Fibroblast of mammary gland (primary cell): ENCODE data around the gene SUPT3H.
A peak's percentile ranks its signal among the peaks of the same experiment; 100 is the strongest.

Source experiments
- DNase-seq: peaks from one replicate; pipeline ENCODE4 v3.0.0-alpha.2; 2010; ENCODE audit warnings: low read depth
- H3K4me3 ChIP-seq: 2 replicates; pipeline ENCODE4 v1.5.1; 2011; ENCODE audit warnings: low read depth, mild to moderate bottlenecking, low read length, moderate library complexity; ENCODE audit not compliant: control insufficient read depth
- TF ChIP-seq, protein P1 (sequence below): conservative IDR thresholded peaks from 2 replicates; pipeline ENCODE4 v1.5.1; 2011; ENCODE audit warnings: low read depth, low read length, inconsistent platforms; ENCODE audit not compliant: control insufficient read depth, insufficient read depth

Gene SUPT3H

DNA sequence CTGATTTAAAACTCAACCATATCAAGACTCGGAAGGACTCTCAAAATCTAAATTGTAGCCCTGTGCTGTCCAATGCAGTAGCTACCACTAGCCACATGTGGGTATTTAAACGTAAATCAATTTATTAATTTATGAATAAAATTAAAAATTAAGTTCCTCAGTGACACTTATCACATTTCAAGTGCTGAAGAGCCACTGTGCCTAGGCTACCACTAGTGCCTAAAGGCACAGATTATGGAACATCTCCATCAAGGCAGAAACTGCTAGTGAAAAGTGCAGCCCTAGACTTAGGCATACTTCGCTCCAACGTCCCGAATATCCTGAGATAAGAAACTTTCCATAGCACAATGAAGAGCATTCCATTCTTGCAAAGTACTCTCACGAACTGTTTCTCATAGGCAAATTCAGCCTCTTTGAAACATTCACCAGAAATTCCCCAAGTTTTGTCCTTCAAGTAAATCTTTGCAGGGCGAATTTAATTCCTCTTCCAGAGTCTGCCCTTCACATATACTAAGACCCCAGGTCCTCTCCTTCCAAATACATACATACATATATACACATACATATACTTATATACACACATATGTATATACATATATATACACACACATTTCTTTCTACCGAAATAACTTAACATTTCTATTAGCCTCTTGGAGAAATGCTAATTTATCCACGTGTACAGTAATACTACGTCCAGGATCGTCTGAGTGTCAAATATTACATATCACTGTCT lies 1.3 kb downstream of the SUPT3H start:
- peak overlapping the region; percentile 83 for H3K4me3 ChIP-seq
- peak; percentile 39 for DNase-seq
- TF ChIP-seq, protein P1, sequence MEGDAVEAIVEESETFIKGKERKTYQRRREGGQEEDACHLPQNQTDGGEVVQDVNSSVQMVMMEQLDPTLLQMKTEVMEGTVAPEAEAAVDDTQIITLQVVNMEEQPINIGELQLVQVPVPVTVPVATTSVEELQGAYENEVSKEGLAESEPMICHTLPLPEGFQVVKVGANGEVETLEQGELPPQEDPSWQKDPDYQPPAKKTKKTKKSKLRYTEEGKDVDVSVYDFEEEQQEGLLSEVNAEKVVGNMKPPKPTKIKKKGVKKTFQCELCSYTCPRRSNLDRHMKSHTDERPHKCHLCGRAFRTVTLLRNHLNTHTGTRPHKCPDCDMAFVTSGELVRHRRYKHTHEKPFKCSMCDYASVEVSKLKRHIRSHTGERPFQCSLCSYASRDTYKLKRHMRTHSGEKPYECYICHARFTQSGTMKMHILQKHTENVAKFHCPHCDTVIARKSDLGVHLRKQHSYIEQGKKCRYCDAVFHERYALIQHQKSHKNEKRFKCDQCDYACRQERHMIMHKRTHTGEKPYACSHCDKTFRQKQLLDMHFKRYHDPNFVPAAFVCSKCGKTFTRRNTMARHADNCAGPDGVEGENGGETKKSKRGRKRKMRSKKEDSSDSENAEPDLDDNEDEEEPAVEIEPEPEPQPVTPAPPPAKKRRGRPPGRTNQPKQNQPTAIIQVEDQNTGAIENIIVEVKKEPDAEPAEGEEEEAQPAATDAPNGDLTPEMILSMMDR: no peak

GRCh38 chr6:45375449-45375848 lies 2.3 kb downstream of the SUPT3H start:
- DNase-seq: peak; percentile 45
- no peak overlapping the region for H3K4me3 ChIP-seq
- TF ChIP-seq, protein P1: no peak

DNA sequence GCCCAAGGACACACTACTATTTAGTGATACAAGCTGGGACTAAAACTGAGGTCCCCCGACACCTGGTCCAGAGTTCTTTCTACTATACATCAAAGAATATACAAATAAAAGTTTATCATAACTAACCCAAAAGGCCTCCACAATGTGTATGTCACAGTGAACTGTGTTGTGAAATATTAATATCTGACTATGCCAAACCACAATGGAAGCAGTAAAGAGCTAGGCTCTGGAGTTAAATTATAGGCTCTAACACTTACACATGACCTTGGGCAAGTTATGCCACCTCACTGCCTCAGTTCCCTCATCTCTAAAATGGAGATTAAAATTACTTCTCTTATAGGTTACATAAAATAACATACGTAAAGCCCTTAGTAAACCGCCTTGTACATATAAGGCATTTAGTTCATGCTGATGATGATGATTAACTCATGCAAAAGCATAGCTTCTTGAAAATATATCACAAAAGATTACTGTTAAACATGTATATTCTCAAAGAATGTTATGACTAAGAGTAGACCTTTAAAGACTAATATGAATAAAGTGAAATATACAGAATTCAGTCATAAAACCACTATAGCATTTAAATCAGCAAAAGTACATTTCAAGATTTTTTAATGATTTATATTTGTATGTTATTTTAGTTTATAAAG lies 5.7 kb downstream of the SUPT3H start:
- no peak overlapping the region for H3K4me3 ChIP-seq
- no peak for DNase-seq
- TF ChIP-seq, protein P1: no peak

- H3K4me3 ChIP-seq: no peak overlapping the region
- TF ChIP-seq, protein P1: no peak
- no peak for DNase-seq
Measured at GRCh38 chr6:45369870-45370269, 7.9 kb downstream of the SUPT3H start.

- no peak overlapping the region for H3K4me3 ChIP-seq
- TF ChIP-seq, protein P1: no peak
- DNase-seq: no peak
Measured at GRCh38 chr6:45367999-45368398, 9.7 kb downstream of the SUPT3H start.

- TF ChIP-seq, protein P1: no peak
- DNase-seq: no peak
- H3K4me3 ChIP-seq: no peak overlapping the region
Measured at GRCh38 chr6:45366534-45366933, 11.2 kb downstream of the SUPT3H start.
